D721Med (cell line): ENCODE results near the gene TPRX1.
"Not testable (repeated sequence)": the region's sequence is repeated elsewhere in the genome, so short reads cannot be mapped to it uniquely, and the experiment has no call there.

Source experiments
- DNase-seq: peaks from one replicate; pipeline ENCODE4 v3.0.0; 2011; ENCODE audit warnings: low spot score; ENCODE audit not compliant: insufficient read length
- FAIRE-seq: peaks from 2 replicates; lab custom pipeline; 2011; peaks lifted over from hg19 to GRCh38; lab: Jason Lieb, UNC
- CTCF ChIP-seq: IDR thresholded peaks from 2 replicates; pipeline ENCODE4 v1.5.1; 2012; ENCODE audit warnings: mild to moderate bottlenecking, control low read depth; ENCODE audit not compliant: insufficient read depth; ENCODE audit errors: missing control alignments

Gene TPRX1

GRCh38 chr19:47786566-47786965, 17.8 kb downstream of the TPRX1 start:
- FAIRE-seq, result no peak
- DNase-seq, result no peak
- no peak for TF ChIP-seq CTCF

GRCh38 chr19:47781590-47782262, 22.6 kb downstream of the TPRX1 start:
- no peak for TF ChIP-seq CTCF

DNA sequence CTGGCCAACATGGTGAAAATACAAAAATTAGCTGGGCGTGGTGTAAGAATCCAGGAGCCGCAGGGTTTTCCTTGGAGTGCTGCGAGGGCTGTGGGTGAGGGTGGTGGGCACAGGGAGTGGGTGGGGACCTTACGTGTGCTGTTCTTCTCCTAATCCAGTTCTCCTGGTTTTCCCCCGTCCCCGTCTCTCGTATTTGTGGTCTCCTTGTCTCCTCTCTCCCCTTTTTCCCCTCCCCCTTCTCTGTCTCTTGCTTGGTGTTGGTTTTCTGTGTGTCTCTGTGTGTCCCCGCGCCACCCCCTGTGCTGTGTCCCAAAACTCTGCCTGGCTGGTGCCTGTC, 24.2 kb downstream of the TPRX1 start:
- DNase-seq (no peak), FAIRE-seq (no peak)
- TF ChIP-seq CTCF, result no peak

More at GRCh38 chr19:47781590-47782262, 22.6 kb downstream of the TPRX1 start:
- no peak for FAIRE-seq
- no peak for DNase-seq

DNA sequence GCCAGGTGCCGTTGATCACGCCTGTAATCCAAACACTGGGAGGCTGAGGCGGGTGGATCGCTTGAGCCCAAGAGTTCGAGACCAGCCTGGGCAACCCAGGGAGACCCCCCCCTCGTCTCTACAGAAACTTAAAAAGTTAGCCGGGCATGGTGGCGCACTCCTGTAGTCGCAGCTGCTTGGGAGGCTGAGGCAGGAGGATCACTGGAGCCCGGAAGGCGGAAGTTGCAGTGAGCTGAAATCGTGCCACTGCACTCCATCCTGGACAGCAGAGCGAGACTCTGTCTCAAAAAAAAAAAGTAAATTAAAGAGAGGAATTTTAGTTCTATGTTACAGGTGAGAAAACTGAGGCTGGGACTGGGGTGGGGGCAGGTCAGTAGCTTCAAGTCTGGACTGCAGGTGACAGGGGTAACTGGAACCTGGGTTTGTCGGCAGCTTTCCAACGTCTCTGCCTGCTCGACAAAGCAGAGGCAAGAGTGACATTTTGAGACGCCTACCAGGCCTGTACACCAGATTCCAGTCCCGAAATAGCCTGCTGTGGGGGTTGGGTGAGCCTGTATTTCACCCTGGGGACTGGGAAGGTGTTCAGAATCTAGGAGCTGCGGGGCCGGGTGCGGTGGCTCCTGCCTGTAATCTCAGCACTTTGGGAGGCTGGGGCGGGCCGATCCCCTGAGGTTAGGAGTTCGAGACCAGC, 24.7 kb downstream of the TPRX1 start:
- FAIRE-seq, result no peak
- TF ChIP-seq CTCF, result no peak
- no peak for DNase-seq

DNA sequence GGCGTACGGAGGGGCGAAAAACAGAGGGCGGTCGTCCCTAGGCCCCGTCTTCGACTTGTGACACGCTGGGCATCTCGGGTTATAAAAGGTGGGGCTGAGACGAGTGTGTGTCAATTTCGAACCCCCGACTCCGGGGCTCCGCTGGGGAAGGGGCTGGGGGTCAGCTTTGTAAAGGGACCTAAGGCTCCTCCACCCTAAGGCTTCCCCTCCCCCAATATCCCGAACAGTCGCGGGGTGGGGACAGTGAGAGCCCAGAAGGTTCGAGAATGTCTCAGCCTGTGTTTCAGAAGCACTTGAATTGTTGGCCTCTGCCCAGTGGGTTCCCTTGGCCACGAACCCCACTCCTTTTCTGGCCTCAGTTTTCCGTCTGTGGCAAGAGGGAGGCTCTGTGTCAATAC, 25.4 kb downstream of the TPRX1 start:
- DNase-seq, result no peak
- no peak for TF ChIP-seq CTCF
- no peak for FAIRE-seq

DNA sequence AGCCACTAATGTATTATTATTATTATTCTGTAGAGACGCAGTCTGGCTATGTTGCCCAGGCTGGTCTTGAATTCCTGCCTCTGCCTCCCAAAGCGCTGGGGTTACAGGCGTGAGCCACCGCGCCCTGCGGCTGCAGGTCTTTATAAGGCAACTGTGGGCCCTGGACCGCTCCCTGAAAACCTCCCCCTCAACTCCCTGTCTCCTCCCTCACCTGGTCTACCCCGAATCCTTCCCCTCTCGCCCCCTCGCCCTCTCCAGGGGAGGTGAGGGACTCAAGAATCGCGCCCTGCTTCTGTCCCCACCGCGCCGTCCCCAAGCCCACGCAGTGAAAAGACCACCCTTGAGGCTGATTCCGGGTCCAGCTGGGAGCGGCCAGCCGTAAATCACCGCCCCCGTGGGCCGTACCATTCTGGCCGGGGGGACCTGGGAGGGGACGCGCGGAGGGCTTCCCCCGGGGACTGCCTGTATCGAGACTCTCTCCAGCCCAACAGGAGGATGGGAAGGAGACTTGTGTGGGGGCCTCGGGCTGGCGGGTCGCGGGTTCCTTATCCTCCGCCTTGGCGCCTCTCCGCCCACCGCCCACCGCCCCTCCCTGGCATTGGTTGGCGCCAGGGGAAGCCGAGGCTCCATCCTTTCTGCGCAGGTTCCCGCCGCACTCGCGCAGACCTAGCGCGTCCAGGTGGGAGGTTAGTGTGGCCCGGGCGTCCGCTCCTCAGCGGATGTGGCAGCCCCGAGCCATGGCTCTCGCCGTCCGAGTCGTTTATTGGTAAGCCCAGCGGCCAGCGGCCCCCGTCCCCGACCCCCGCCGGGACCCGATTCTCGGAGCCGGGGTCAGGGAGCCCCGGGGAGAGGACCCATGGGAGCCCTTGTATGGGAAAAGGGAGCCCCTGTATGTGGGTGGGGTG, 26.1 kb downstream of the TPRX1 start, which contains the start of gene SELENOW:
TSS of gene SELENOW (plus strand) at position 655 of the 905 bp plus-strand sequence. CDS start at position 738, 83 bp downstream.
- peak; percentile 91 for DNase-seq
- no peak for TF ChIP-seq CTCF
- FAIRE-seq, result no peak

DNA sequence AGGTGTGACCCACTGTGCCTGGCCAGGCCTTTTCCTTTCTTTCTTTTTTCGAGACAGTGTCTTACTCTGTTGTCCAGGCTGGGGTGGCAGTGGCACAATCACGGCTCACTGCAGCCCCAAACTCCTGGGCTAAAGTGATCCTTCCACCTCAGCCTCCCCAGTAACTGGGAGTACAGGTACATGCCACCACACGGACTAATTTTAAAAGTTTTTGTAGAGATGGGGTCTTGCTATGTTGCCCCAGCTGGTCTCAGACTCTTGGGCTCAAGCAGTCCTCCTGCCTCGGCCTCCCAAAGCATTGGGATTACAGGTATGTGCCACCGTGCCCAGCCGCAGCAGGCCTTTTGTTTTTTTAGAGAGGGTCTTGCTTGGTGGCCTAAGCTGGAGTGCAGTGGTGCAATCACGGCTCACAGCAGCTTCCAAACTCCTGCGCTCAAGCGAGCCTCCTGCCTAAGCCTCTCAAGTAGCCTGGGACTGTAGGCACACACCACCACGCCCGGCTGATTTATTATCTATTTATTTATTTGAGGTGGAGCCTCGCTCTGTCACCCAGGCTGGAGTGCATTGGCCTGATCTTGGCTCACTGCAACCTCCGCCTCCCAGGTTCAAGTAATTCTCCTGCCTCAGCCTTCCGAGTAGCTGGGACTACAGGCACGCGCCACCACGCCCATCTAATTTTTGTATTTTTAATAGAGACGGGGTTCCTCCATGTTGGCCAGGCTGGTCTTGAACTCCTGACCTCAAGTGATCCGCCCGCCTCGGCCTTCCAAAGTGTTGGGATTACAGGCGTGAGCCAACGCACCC, 26.9 kb downstream of the TPRX1 start:
- not testable (repeated sequence) for FAIRE-seq, DNase-seq
